Muscle of arm (tissue), 12 donors: ENCODE measurements around the gene KRT20. TPM values are rescaled to one million over a fixed set of nuclear protein-coding genes. Genes with fewer than 3 reads are reported as not detected.
A peak's percentile ranks its signal among the peaks of the same experiment; 100 is the strongest.

Source experiments
- DNase-seq: peaks from one replicate; pipeline ENCODE4 v3.0.0-alpha.2; 2013
- polyA plus RNA-seq, 12 donors: library from polyadenylated mRNA; unstranded; fragments of 120-200 nt; gene quantifications; one replicate each; pipeline ENCODE4 v1.2.1, GENCODE V29; 2013; ENCODE audit not compliant: insufficient read length in 12 of 12

Gene KRT20
- polyA plus RNA-seq, 12 donors, result 0.07 to 1.9 (median 0.22) TPM; not detected in 7

GRCh38 chr17:40852364-40852763 is 32.7 kb downstream of the KRT20 start:
- no peak for DNase-seq

- no peak for DNase-seq
These were observed 34.6 kb downstream of the KRT20 start for GRCh38 chr17:40850293-40850972.

- DNase-seq, result no peak
These were observed 35.3 kb downstream of the KRT20 start for GRCh38 chr17:40849723-40850122.

GRCh38 chr17:40848583-40849235 is 36.3 kb downstream of the KRT20 start:
- DNase-seq, result no peak

- DNase-seq, result no peak
These were observed 38.4 kb downstream of the KRT20 start for GRCh38 chr17:40846515-40847144.

- DNase-seq, result no peak
These were observed 40.4 kb downstream of the KRT20 start for GRCh38 chr17:40844671-40845107.

- no peak for DNase-seq
These were observed 41.8 kb downstream of the KRT20 start for GRCh38 chr17:40843242-40843641.

- peak; percentile 14 for DNase-seq
These were observed 43.8 kb downstream of the KRT20 start for GRCh38 chr17:40841246-40841645.

- DNase-seq, result no peak
These were observed 45.8 kb downstream of the KRT20 start for GRCh38 chr17:40839194-40839593.

- DNase-seq, result no peak
These were observed 49.0 kb downstream of the KRT20 start for GRCh38 chr17:40836020-40836419.

- DNase-seq, result no peak
These were observed 51.2 kb downstream of the KRT20 start for GRCh38 chr17:40833882-40834281.

- DNase-seq, result no peak
These were observed 52.2 kb downstream of the KRT20 start for GRCh38 chr17:40832840-40833239.

- DNase-seq, result no peak
These were observed 54.8 kb downstream of the KRT20 start for GRCh38 chr17:40830085-40830776.

- DNase-seq, result no peak
These were observed 56.5 kb downstream of the KRT20 start for GRCh38 chr17:40828454-40829044.

GRCh38 chr17:40827746-40828453 is 57.1 kb downstream of the KRT20 start:
- DNase-seq, result no peak

Other genes starting within 250 kb of the KRT20 start
- gene SMARCE1, start 237.4 kb downstream of the KRT20 start, polyA plus RNA-seq, result 100 to 1,000 TPM in 11 of 12 donors, not detected in 1; 112 to 222 (median 136) TPM
- gene KRT222, start 220.1 kb downstream of the KRT20 start, polyA plus RNA-seq, result 1 to 10 TPM in 1 of 12 donors, under 1 TPM in 7, not detected in 4; 0.07 to 1.0 (median 0.19) TPM
- under 1 TPM in 1 of 12 donors, not detected in 11; 0.21 TPM for gene KRT24, start 181.5 kb downstream of the KRT20 start, polyA plus RNA-seq
- under 1 TPM in 4 of 12 donors, not detected in 8; 0.15 to 0.33 (median 0.21) TPM for gene KRT25, start 129.9 kb downstream of the KRT20 start, polyA plus RNA-seq
- gene KRT26, start 113.0 kb downstream of the KRT20 start, polyA plus RNA-seq, result not detected
- not detected for gene KRT27, start 102.7 kb downstream of the KRT20 start, polyA plus RNA-seq
- gene KRT28, start 85.3 kb downstream of the KRT20 start, polyA plus RNA-seq, result not detected
- 1,000 to 10,000 TPM in 1 of 12 donors, 100 to 1,000 TPM in 2, 10 to 100 TPM in 8, not detected in 1; 26.9 to 1,201 (median 45.0) TPM for gene KRT10, start 62.6 kb downstream of the KRT20 start, polyA plus RNA-seq
- 1 to 10 TPM in 1 of 12 donors, under 1 TPM in 6, not detected in 5; 0.07 to 2.8 (median 0.31) TPM for gene KRT12, start 18.0 kb downstream of the KRT20 start, polyA plus RNA-seq
- 10 to 100 TPM in 3 of 12 donors, under 1 TPM in 6, not detected in 3; 0.12 to 25.1 (median 0.44) TPM for gene KRT23, start 52.4 kb upstream of the KRT20 start, polyA plus RNA-seq
- gene KRT39, start 81.7 kb upstream of the KRT20 start, polyA plus RNA-seq, result 10 to 100 TPM in 1 of 12 donors, 1 to 10 TPM in 9, not detected in 2; 2.3 to 12.3 (median 6.3) TPM
- gene KRT40, start 99.1 kb upstream of the KRT20 start, polyA plus RNA-seq, result 10 to 100 TPM in 5 of 12 donors, 1 to 10 TPM in 5, not detected in 2; 3.1 to 16.4 (median 11.0) TPM
- gene KRTAP3-3, start 108.9 kb upstream of the KRT20 start, polyA plus RNA-seq, result not detected
- 1 to 10 TPM in 4 of 12 donors, under 1 TPM in 5, not detected in 3; 0.22 to 1.4 (median 0.86) TPM for gene KRTAP3-2, start 114.7 kb upstream of the KRT20 start, polyA plus RNA-seq
- not detected for gene KRTAP3-1, start 123.9 kb upstream of the KRT20 start, polyA plus RNA-seq
- gene KRTAP1-5, start 142.0 kb upstream of the KRT20 start, polyA plus RNA-seq, result not detected
- gene KRTAP1-4, start 145.0 kb upstream of the KRT20 start, polyA plus RNA-seq, result not detected
- gene KRTAP1-3, start 149.6 kb upstream of the KRT20 start, polyA plus RNA-seq, result not detected
- not detected for gene KRTAP1-1, start 156.2 kb upstream of the KRT20 start, polyA plus RNA-seq
- not detected for gene KRTAP2-1, start 162.1 kb upstream of the KRT20 start, polyA plus RNA-seq
- not detected for gene KRTAP2-2, start 170.0 kb upstream of the KRT20 start, polyA plus RNA-seq
- gene KRTAP2-3, start 174.9 kb upstream of the KRT20 start, polyA plus RNA-seq, result under 1 TPM in 2 of 12 donors, not detected in 10; 0.49 to 0.57 TPM
- gene KRTAP2-4, start 180.6 kb upstream of the KRT20 start, polyA plus RNA-seq, result not detected
- not detected for gene KRTAP4-7, start 198.9 kb upstream of the KRT20 start, polyA plus RNA-seq
- not detected for gene KRTAP4-8, start 212.9 kb upstream of the KRT20 start, polyA plus RNA-seq
- not detected for gene KRTAP4-16, start 217.0 kb upstream of the KRT20 start, polyA plus RNA-seq
- gene KRTAP4-9, start 220.1 kb upstream of the KRT20 start, polyA plus RNA-seq, result not detected
- gene KRTAP4-11, start 233.1 kb upstream of the KRT20 start, polyA plus RNA-seq, result not detected
- gene KRTAP4-12, start 238.9 kb upstream of the KRT20 start, polyA plus RNA-seq, result not detected